GM19099 (cell line): Measurements from ENCODE around the gene BLCAP.

Experiments
- POLR2A ChIP-seq: IDR thresholded peaks from 3 replicates; pipeline ENCODE4 v1.6.1; 2011; ENCODE audit warnings: low read depth; ENCODE audit not compliant: insufficient read length; ENCODE audit errors: extremely low read depth

The BLCAP gene

GRCh38 chr20:37511610-37512275, 15.9 kb downstream of the BLCAP start:
- TF ChIP-seq POLR2A, result no peak

- no peak for TF ChIP-seq POLR2A
Measured at GRCh38 chr20:37510226-37510625, 17.4 kb downstream of the BLCAP start.

- TF ChIP-seq POLR2A, result no peak
Measured at GRCh38 chr20:37506152-37506725, 21.4 kb downstream of the BLCAP start.

GRCh38 chr20:37505263-37506151, 22.2 kb downstream of the BLCAP start:
- no peak for TF ChIP-seq POLR2A

- TF ChIP-seq POLR2A, result no peak
Measured at GRCh38 chr20:37504404-37505096, 23.1 kb downstream of the BLCAP start.

- no peak for TF ChIP-seq POLR2A
Measured at GRCh38 chr20:37503256-37503927, 24.3 kb downstream of the BLCAP start.

GRCh38 chr20:37502654-37503053, 25.0 kb downstream of the BLCAP start:
- no peak for TF ChIP-seq POLR2A

- TF ChIP-seq POLR2A, result no peak
Measured at GRCh38 chr20:37501940-37502339, 25.7 kb downstream of the BLCAP start.

- TF ChIP-seq POLR2A, result no peak
Measured at GRCh38 chr20:37500311-37500710, 27.4 kb downstream of the BLCAP start.

- no peak for TF ChIP-seq POLR2A
Measured at GRCh38 chr20:37498066-37498665, 29.5 kb downstream of the BLCAP start.

GRCh38 chr20:37494796-37495195, 32.9 kb downstream of the BLCAP start:
- TF ChIP-seq POLR2A, result no peak

- no peak for TF ChIP-seq POLR2A
Measured at GRCh38 chr20:37494301-37494700, 33.4 kb downstream of the BLCAP start.

- TF ChIP-seq POLR2A, result no peak
Measured at GRCh38 chr20:37492945-37493344, 34.7 kb downstream of the BLCAP start.

GRCh38 chr20:37492096-37492625, 35.5 kb downstream of the BLCAP start:
- TF ChIP-seq POLR2A, result no peak
